GM12865 (cell line): ENCODE measurements around the gene AMZ2.
"Not testable (repeated sequence)": the region's sequence is repeated elsewhere in the genome, so short reads cannot be mapped to it uniquely, and the experiment has no call there.

ENCODE experiments used
- DNase-seq: peaks from one replicate; pipeline ENCODE4 v3.0.0; 2010; ENCODE audit warnings: low read depth
- H3K4me3 ChIP-seq: 2 replicates; pipeline ENCODE4 v1.5.1; 2011; ENCODE audit warnings: mild to moderate bottlenecking, low read depth, low read length, control low read depth
- TF ChIP-seq, protein P1 (sequence below): IDR thresholded peaks from 2 replicates; pipeline ENCODE4 v1.5.1; 2011; ENCODE audit warnings: low read length, control low read depth, low read depth, inconsistent platforms; ENCODE audit not compliant: insufficient read depth; ENCODE audit errors: missing control alignments

AMZ2 gene

DNA sequence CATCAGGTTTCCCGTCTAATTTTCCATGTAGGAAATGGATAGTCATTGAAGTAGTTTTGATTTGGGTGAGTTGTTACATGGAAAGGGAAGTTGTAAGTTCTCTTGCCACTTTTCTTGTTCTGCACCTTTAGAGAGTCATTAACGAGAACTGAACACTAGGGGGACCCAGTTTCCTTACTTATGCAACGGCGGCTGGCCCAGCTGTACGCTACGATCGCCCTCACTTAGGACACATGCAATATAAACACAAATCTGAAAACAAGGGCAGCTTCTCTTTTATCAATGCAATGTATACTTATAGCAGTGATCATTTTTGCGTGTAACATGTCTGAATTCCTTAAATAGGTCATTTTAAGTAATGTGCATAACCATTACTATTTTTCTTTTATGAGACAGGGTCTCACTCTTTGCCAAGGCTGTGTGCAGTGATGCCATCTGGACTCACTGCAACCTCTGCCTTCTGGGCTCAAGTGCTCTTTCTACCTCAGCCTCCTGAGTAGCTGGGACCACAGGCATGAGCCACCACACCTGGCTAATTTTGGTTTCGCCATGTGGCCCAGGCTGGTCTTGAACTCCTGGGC lies 15.3 kb downstream of the AMZ2 start:
- DNase-seq, result peak; percentile 63
- H3K4me3 ChIP-seq, result not testable (repeated sequence)
- TF ChIP-seq, protein P1, sequence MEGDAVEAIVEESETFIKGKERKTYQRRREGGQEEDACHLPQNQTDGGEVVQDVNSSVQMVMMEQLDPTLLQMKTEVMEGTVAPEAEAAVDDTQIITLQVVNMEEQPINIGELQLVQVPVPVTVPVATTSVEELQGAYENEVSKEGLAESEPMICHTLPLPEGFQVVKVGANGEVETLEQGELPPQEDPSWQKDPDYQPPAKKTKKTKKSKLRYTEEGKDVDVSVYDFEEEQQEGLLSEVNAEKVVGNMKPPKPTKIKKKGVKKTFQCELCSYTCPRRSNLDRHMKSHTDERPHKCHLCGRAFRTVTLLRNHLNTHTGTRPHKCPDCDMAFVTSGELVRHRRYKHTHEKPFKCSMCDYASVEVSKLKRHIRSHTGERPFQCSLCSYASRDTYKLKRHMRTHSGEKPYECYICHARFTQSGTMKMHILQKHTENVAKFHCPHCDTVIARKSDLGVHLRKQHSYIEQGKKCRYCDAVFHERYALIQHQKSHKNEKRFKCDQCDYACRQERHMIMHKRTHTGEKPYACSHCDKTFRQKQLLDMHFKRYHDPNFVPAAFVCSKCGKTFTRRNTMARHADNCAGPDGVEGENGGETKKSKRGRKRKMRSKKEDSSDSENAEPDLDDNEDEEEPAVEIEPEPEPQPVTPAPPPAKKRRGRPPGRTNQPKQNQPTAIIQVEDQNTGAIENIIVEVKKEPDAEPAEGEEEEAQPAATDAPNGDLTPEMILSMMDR, result peak; percentile 45

GRCh38 chr17:68265833-68266232 lies 18.0 kb downstream of the AMZ2 start:
- DNase-seq, H3K4me3 ChIP-seq: not testable (repeated sequence)

- TF ChIP-seq, protein P1, result no peak
- no peak for DNase-seq
- H3K4me3 ChIP-seq, result no peak overlapping the region
These were observed 25.9 kb downstream of the AMZ2 start for GRCh38 chr17:68273722-68274121.

DNA sequence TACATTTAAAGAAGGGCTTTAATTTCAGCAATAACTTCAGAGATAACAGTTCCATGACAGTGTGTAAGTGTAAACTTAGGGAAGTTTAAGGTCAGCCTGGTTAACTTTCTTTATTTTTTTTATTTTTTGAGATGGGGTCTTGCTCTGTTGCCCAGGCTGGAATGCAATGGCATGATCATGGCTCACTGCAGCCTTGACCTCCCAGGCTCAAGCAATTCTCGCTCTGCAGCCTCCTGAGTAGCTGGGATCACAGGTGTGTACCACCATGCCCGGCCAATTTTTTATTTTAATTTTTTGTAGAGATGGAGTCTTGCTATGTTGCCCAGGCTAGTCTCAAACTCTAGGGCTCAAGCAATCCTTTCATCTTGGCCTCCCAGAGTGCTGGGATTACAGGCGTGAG lies 28.5 kb downstream of the AMZ2 start:
- not testable (repeated sequence) for DNase-seq, H3K4me3 ChIP-seq

DNA sequence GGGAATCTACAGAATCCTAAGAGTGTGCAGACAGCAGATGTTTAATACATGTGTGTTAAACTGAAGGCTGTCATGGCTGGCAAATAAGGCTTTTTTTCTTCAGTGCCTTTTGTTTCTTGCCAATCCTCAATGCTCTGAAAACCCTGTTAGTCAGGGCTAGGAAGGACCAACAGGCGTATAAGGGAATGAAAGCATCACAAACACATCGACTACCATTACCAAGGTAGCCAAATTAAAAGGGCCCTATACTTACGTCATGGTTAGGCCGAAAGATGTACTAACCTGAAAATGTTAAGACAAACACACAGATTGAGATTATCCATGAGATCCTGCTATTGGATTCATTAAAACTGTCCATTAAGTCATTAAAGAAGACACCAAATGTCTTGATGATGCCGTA lies 30.0 kb downstream of the AMZ2 start:
- TF ChIP-seq, protein P1, result no peak
- H3K4me3 ChIP-seq, result no peak overlapping the region
- DNase-seq, result no peak

DNA sequence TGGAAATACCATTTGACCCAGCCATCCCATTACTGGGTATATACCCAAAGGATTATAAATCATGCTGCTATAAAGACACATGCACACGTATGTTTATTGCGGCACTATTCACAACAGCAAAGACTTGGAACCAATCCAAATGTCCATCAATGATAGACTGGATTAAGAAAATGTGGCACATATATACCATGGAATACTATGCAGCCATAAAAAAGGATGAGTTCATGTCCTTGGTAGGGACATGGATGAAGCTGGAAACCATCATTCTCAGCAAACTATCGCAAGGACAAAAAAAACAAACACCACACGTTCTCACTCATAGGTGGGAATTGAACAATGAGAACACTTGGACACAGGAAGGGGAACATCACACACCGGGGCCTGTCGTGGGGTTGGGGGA lies 34.1 kb downstream of the AMZ2 start:
- not testable (repeated sequence) for H3K4me3 ChIP-seq, DNase-seq

- H3K4me3 ChIP-seq, result peak overlapping the region; percentile 91
- peak; percentile 81 for DNase-seq
- TF ChIP-seq, protein P1, result no peak
These were observed 40.5 kb downstream of the AMZ2 start for GRCh38 chr17:68288375-68288774.

GRCh38 chr17:68288804-68289203 lies 41.0 kb downstream of the AMZ2 start:
- DNase-seq, result peak; percentile 85
- TF ChIP-seq, protein P1, result peak; percentile 35
- H3K4me3 ChIP-seq, result peak overlapping the region; percentile 91

- no peak for DNase-seq
- TF ChIP-seq, protein P1, result no peak
- H3K4me3 ChIP-seq, result peak overlapping the region; percentile 91
These were observed 41.6 kb downstream of the AMZ2 start for GRCh38 chr17:68289473-68289872.
